Transverse colon (tissue), 4 donors: ENCODE results near the gene MAP3K21. TPM values are rescaled to one million over a fixed set of nuclear protein-coding genes. Genes with fewer than 3 reads are reported as not detected.

Source experiments
- DNase-seq: peaks from one replicate; pipeline ENCODE4 v3.0.0-alpha.2; 2019
- H3K27ac ChIP-seq, 4 donors: fragments of 200-600 bp; sonication (generic); 2 replicates each; pipeline ENCODE4 v1.5.1; 2016 to 2018; ENCODE audit warnings: inconsistent platforms in 4 of 4
- H3K27me3 ChIP-seq: fragments of 200-600 bp; sonication (generic); 2 replicates; pipeline ENCODE4 v1.5.1; 2017; ENCODE audit warnings: inconsistent platforms
- H3K36me3 ChIP-seq, 4 donors: fragments of 200-600 bp; sonication (generic); 2 replicates each; pipeline ENCODE4 v1.5.1; 2017 to 2019; ENCODE audit warnings: inconsistent platforms in 4 of 4
- H3K4me1 ChIP-seq, 4 donors: fragments of 200-600 bp; sonication (generic); 2 replicates each; pipeline ENCODE4 v1.5.1; 2017 to 2020; ENCODE audit warnings: inconsistent platforms in 4 of 4
- H3K4me3 ChIP-seq, 4 donors: fragments of 200-600 bp; sonication (generic); 1 replicate in 1 of 4; 2 replicates in 3 of 4; pipeline versions ENCODE4 v1.5.1 to v1.6.1; 2017 to 2019; ENCODE audit warnings: inconsistent platforms in 4 of 4
- H3K9me3 ChIP-seq, 2 donors: fragments of 200-600 bp; sonication (generic); 2 replicates each; pipeline ENCODE4 v1.5.1; 2017 to 2019; ENCODE audit warnings: inconsistent platforms in 2 of 2
- CTCF ChIP-seq, 5 experiments: fragments of 200-600 bp in 3 of 5; fragments of 450-650 bp in 2 of 5; sonication (generic) in 3 of 5; IDR thresholded peaks; 1 replicate in 2 of 5; 2 replicates in 3 of 5; pipeline ENCODE4 v1.5.1; 2016 to 2017; ENCODE audit warnings: antibody characterized with exemption in 5 of 5, inconsistent platforms in 3 of 5, mild to moderate bottlenecking in 2 of 5, moderate library complexity in 1 of 5
- EP300 ChIP-seq: sonication (generic); formaldehyde crosslinking; IDR thresholded peaks from one replicate; pipeline ENCODE4 v1.6.1; 2017; ENCODE audit warnings: antibody characterized with exemption, low read depth
- POLR2A ChIP-seq: fragments of 450-650 bp; IDR thresholded peaks from one replicate; pipeline ENCODE4 v1.6.1; 2016; ENCODE audit warnings: antibody characterized with exemption, mild to moderate bottlenecking, moderate library complexity
- POLR2AphosphoS5 ChIP-seq, 3 donors: sonication (generic); formaldehyde crosslinking; IDR thresholded peaks; one replicate each; pipeline ENCODE4 v1.6.1; 2016; ENCODE audit warnings: antibody characterized with exemption in 3 of 3
- WGBS, 2 donors: methylation state at CpG; one replicate each; pipeline ENCODE4 v1.1.5; 2018; ENCODE audit warnings: low coverage in 1 of 2; 5-methylcytosine and 5-hydroxymethylcytosine counted together
- in situ Hi-C, 4 donors: fragments of 200-750 bp; cut with MboI; loops; one replicate each; pipeline versions ENCODE4 v1.15.0 to v1.15.1; 2017; ENCODE audit warnings: low sequenced_read_pairs in 3 of 4, low pct_ligation_motif_present in 1 of 4, low pct_unique_long_range_greater_than_20kb in 1 of 4
- intact Hi-C: fragments of 100-400 bp; cut with DNase I; formaldehyde crosslinking; loops from one replicate; pipeline ENCODE4 v1.15.1; 2023; ENCODE audit warnings: low total_unique reads
- total RNA-seq, 4 donors: library from RNA; depleted of rRNA; stranded (reverse); fragments of >200 nt; gene quantifications; one replicate each; pipeline ENCODE4 v1.1.0, GENCODE V29; 2016

The MAP3K21 gene
- total RNA-seq, 4 donors from 2014 or later = 18.7 to 69.3 (median 28.9) TPM

GRCh38 chr1:233334092-233334491 lies 6.6 kb downstream of the MAP3K21 start:
- H3K27me3 ChIP-seq = peaks cover 27% of the 10 kb centered on the region
- H3K36me3 ChIP-seq = no peaks in the 10 kb centered on the region
- no peak overlapping the region for H3K27ac ChIP-seq
- in situ Hi-C loops (no loop called here), intact Hi-C loops (no loop called here)
- no peaks in the 10 kb centered on the region for H3K9me3 ChIP-seq
- peaks cover 0 to 19% (median 8%) of the 10 kb centered on the region in 4 donors for H3K4me1 ChIP-seq
- H3K4me3 ChIP-seq = no peak overlapping the region
- TF ChIP-seq POLR2AphosphoS5 (IDR thresholded peaks at IDR 0.05) = no peak
- no peak for TF ChIP-seq POLR2A
- TF ChIP-seq EP300 = no peak
- TF ChIP-seq CTCF (IDR thresholded peaks at IDR 0.05) = no peak
- DNase-seq = no peak
- WGBS, 2 donors = 75 to 89% methylated on average over 2 to 7 of the region's 7 CpGs

GRCh38 chr1:233336554-233337456 lies 9.3 kb downstream of the MAP3K21 start:
- in situ Hi-C loops = no loop called here
- Histone ChIP-seq H3K9me3 (no peaks in the 10 kb centered on the region), H3K27me3 (peaks cover 13% of the 10 kb centered on the region), H3K27ac (no peak overlapping the region), H3K4me1 (peaks cover 0 to 4% (median 1%) of the 10 kb centered on the region in 4 donors), H3K36me3 (no peaks in the 10 kb centered on the region), H3K4me3 (no peak overlapping the region)
- intact Hi-C loops = no loop called here
- WGBS, 2 donors = 76% methylated on average over 5 of the region's 5 CpGs; no CpG with 5 or more reads in 1 of the 2 donors
- TF ChIP-seq POLR2AphosphoS5 (IDR thresholded peaks at IDR 0.05) (no peak), POLR2A (no peak), CTCF (IDR thresholded peaks at IDR 0.05) (no peak), EP300 (no peak)
- no peak for DNase-seq

GRCh38 chr1:233337505-233337904 lies 10.0 kb downstream of the MAP3K21 start:
- H3K4me1 ChIP-seq = peaks cover 0 to 4% (median 1%) of the 10 kb centered on the region in 4 donors
- H3K9me3 ChIP-seq = no peaks in the 10 kb centered on the region
- peak; percentile 30 for DNase-seq
- intact Hi-C loops (no loop called here), in situ Hi-C loops (no loop called here)
- H3K27me3 ChIP-seq = peaks cover 13% of the 10 kb centered on the region
- H3K36me3 ChIP-seq = no peaks in the 10 kb centered on the region
- no peak overlapping the region for H3K4me3 ChIP-seq
- no peak overlapping the region for H3K27ac ChIP-seq
- 38 to 44% methylated on average over 3 of the region's 3 CpGs for WGBS, 2 donors
- TF ChIP-seq CTCF (IDR thresholded peaks at IDR 0.05) (no peak), POLR2A (no peak), POLR2AphosphoS5 (IDR thresholded peaks at IDR 0.05) (no peak), EP300 (no peak)

GRCh38 chr1:233338102-233338501 lies 10.6 kb downstream of the MAP3K21 start:
- Histone ChIP-seq H3K4me3 (no peak overlapping the region), H3K36me3 (no peaks in the 10 kb centered on the region), H3K9me3 (no peaks in the 10 kb centered on the region), H3K4me1 (peaks cover 0 to 4% (median 1%) of the 10 kb centered on the region in 4 donors), H3K27me3 (peaks cover 13% of the 10 kb centered on the region), H3K27ac (no peak overlapping the region)
- TF ChIP-seq POLR2A (no peak), CTCF (IDR thresholded peaks at IDR 0.05) (no peak), EP300 (no peak)
- DNase-seq = no peak
- in situ Hi-C loops (no loop called here), intact Hi-C loops (no loop called here)
- 73 to 81% methylated on average over 2 of the region's 2 CpGs for WGBS, 2 donors
